SH-SY5Y (cell line): ENCODE data around the gene KRTAP4-1.

Source experiments
- GATA2 ChIP-seq: IDR thresholded peaks from 2 replicates; pipeline ENCODE4 v1.6.1; 2011; ENCODE audit warnings: mild to moderate bottlenecking, low read depth, low read length
- GATA3 ChIP-seq: IDR thresholded peaks from 2 replicates; pipeline ENCODE4 v1.6.1; 2011; ENCODE audit warnings: low read depth, mild to moderate bottlenecking, low read length, moderate library complexity

DNA sequence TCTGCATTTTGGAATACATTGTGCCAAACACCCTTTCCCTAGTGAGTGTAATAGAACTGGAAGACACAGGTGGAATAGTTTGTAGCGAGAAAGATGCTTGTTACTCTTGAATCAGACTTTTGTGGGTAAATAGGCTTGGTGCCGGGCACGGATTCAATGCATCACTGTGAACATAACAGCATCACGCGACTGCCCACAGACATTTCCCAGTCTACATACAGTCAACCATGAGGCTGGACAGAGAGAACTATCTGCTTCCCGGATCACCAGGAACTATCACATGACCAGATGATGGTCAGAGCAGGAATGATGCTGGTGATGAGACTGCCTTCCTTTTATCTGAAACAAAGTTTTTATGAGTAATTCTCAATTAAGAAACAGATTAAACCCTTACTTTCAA, 41.3 kb upstream of the KRTAP4-1 start:
- TF ChIP-seq GATA3 (no peak), GATA2 (no peak)
